Hindlimb muscle (tissue), 1 donor: Measurements from ENCODE around the gene ADSS1. TPM values are rescaled to one million over a fixed set of nuclear protein-coding genes. Genes with fewer than 3 reads are reported as not detected.

Experiments used
- DNase-seq: peaks from one replicate; pipeline ENCODE4 v3.0.0-alpha.2; 2013
- polyA plus RNA-seq: library from polyadenylated mRNA; unstranded; fragments of 120-200 nt; gene quantifications from one replicate; pipeline ENCODE4 v1.2.1, GENCODE V29; 2013; ENCODE audit not compliant: insufficient read length

The ADSS1 gene
- polyA plus RNA-seq, 1 donor = 71.5 TPM

GRCh38 chr14:104700225-104700651 is 23.8 kb upstream of the ADSS1 start:
- DNase-seq = no peak

GRCh38 chr14:104700747-104701217 is 23.2 kb upstream of the ADSS1 start:
- no peak for DNase-seq

GRCh38 chr14:104701383-104702076 is 22.5 kb upstream of the ADSS1 start:
- no peak for DNase-seq

GRCh38 chr14:104702106-104702505 is 21.9 kb upstream of the ADSS1 start:
- no peak for DNase-seq

- no peak for DNase-seq
Observed at GRCh38 chr14:104702673-104703072, 21.4 kb upstream of the ADSS1 start.

- DNase-seq = no peak
Observed at GRCh38 chr14:104703269-104703668, 20.8 kb upstream of the ADSS1 start.

GRCh38 chr14:104704252-104704651 is 19.8 kb upstream of the ADSS1 start:
- DNase-seq = no peak

- DNase-seq = no peak
Observed at GRCh38 chr14:104705340-104706047, 18.5 kb upstream of the ADSS1 start.

- peak; percentile 66 for DNase-seq
Observed at GRCh38 chr14:104706733-104707607, 17.1 kb upstream of the ADSS1 start.

GRCh38 chr14:104707608-104708595 is 16.1 kb upstream of the ADSS1 start:
- DNase-seq = no peak

- DNase-seq = peak; percentile 70
Observed at GRCh38 chr14:104708606-104709268, 15.3 kb upstream of the ADSS1 start.

- no peak for DNase-seq
Observed at GRCh38 chr14:104709387-104710039, 14.5 kb upstream of the ADSS1 start.

GRCh38 chr14:104710071-104710735 is 13.8 kb upstream of the ADSS1 start:
- DNase-seq = no peak

- no peak for DNase-seq
Observed at GRCh38 chr14:104712881-104713734, 10.9 kb upstream of the ADSS1 start.

- DNase-seq = no peak
Observed at GRCh38 chr14:104714066-104714465, 10.0 kb upstream of the ADSS1 start.

- DNase-seq = no peak
Observed at GRCh38 chr14:104714681-104715080, 9.3 kb upstream of the ADSS1 start.

- no peak for DNase-seq
Observed at GRCh38 chr14:104715416-104715815, 8.6 kb upstream of the ADSS1 start.

GRCh38 chr14:104715871-104716270 is 8.2 kb upstream of the ADSS1 start:
- DNase-seq = no peak

GRCh38 chr14:104717137-104717536 is 6.9 kb upstream of the ADSS1 start:
- no peak for DNase-seq
